MG63 (cell line): ENCODE measurements around the gene MESP1. TPM values are rescaled to one million over a fixed set of nuclear protein-coding genes. Genes with fewer than 3 reads are reported as not detected.

Experiments
- DNase-seq: peaks from one replicate; pipeline ENCODE4 v3.0.0-alpha.2; 2020
- H3K27me3 ChIP-seq: fragments of 250-450 bp; sonication (Bioruptor Pico); 2 replicates; pipeline ENCODE4 v1.5.1; 2020; ENCODE audit warnings: mild to moderate bottlenecking, moderate library complexity
- H3K36me3 ChIP-seq: fragments of 250-450 bp; sonication (Bioruptor Pico); 2 replicates; pipeline ENCODE4 v1.5.1; 2020; ENCODE audit warnings: mild to moderate bottlenecking, moderate library complexity
- H3K4me3 ChIP-seq: fragments of 250-450 bp; sonication (Bioruptor Pico); 2 replicates; pipeline ENCODE4 v1.5.1; 2020; ENCODE audit warnings: mild to moderate bottlenecking, moderate library complexity
- H3K9me3 ChIP-seq: fragments of 250-450 bp; sonication (Bioruptor Pico); 2 replicates; pipeline ENCODE4 v1.5.1; 2020; ENCODE audit warnings: mild to moderate bottlenecking, moderate library complexity
- total RNA-seq: library from RNA; depleted of rRNA; stranded (reverse); fragments of >200 nt; shearing (Covaris generic); gene quantifications from 2 replicates; pipeline ENCODE4 v1.2.3, GENCODE V29; 2014; ENCODE audit warnings: low replicate concordance; rRNA removed

MESP1 gene
- total RNA-seq, 1 experiment from 2014 or later: 2.2 TPM

DNA sequence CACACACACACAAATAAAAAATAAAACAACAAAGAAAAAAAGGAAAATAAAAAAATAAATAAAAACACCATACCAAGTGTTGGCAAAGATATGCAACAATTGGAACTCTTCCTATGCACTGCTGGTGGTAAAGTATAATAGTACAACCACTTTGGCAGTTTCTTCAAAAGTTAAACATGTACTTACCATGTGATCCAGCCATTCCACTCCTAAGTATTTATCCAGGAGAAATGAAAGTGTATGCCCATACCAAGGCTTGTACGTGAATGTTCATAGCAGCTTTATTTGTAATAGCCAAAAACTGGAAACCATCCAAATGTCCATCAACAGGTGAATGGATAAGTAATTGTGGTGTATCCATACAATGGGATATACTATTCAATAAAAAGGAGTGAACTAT is 43.5 kb downstream of the MESP1 start:
- no peaks in the 10 kb centered on the region for H3K9me3 ChIP-seq
- no peaks in the 10 kb centered on the region for H3K27me3 ChIP-seq
- DNase-seq: no peak
- H3K36me3 ChIP-seq: no peaks in the 10 kb centered on the region
- no peak overlapping the region for H3K4me3 ChIP-seq

GRCh38 chr15:89704411-89704810 is 46.6 kb downstream of the MESP1 start:
- no peak overlapping the region for H3K4me3 ChIP-seq
- no peaks in the 10 kb centered on the region for H3K27me3 ChIP-seq
- H3K36me3 ChIP-seq: no peaks in the 10 kb centered on the region
- no peaks in the 10 kb centered on the region for H3K9me3 ChIP-seq
- DNase-seq: no peak

Other genes starting within 250 kb of the MESP1 start
- 3.3 and 4.0 TPM in 2 replicates for gene TICRR, start 175.8 kb downstream of the MESP1 start, total RNA-seq
- 27.4 and 42.1 TPM in 2 replicates for gene KIF7, start 95.8 kb downstream of the MESP1 start, total RNA-seq
- 0.13 and 0.17 TPM in 2 replicates for gene PLIN1, start 71.9 kb downstream of the MESP1 start, total RNA-seq
- gene PEX11A, start 60.5 kb downstream of the MESP1 start, total RNA-seq: 18.3 and 18.4 TPM in 2 replicates
- gene WDR93, start 60.4 kb downstream of the MESP1 start, total RNA-seq: 0.13 TPM in 1 of 2 replicates, not detected in the other
- 1.8 TPM in 1 of 2 replicates, not detected in the other for gene MESP2, start 25.1 kb upstream of the MESP1 start, total RNA-seq
- 24.9 and 43.8 TPM in 2 replicates for gene ANPEP, start 63.6 kb upstream of the MESP1 start, total RNA-seq
- gene AP3S2, start 142.7 kb upstream of the MESP1 start, total RNA-seq: 74.8 and 185 TPM in 2 replicates
- gene ARPIN, start 161.7 kb upstream of the MESP1 start, total RNA-seq: 4.0 and 6.4 TPM in 2 replicates